HG03280 (cell line): ENCODE results near the gene NPEPPS.

ENCODE experiments used
- ATAC-seq: cut with Tn5 transposase; IDR thresholded peaks from one replicate; pipeline ENCODE4 v1.9.1; 2021; ENCODE audit warnings: mild to moderate bottlenecking, moderate library complexity; ENCODE audit not compliant: unreplicated experiment

Gene NPEPPS

GRCh38 chr17:47663912-47664623 lies 133.2 kb downstream of the NPEPPS start:
- ATAC-seq, result no peak

- no peak for ATAC-seq
Observed at GRCh38 chr17:47664624-47664941, 133.7 kb downstream of the NPEPPS start.

GRCh38 chr17:47665655-47666054 lies 134.7 kb downstream of the NPEPPS start:
- ATAC-seq, result no peak

GRCh38 chr17:47669081-47669480 lies 138.2 kb downstream of the NPEPPS start:
- no peak for ATAC-seq

DNA sequence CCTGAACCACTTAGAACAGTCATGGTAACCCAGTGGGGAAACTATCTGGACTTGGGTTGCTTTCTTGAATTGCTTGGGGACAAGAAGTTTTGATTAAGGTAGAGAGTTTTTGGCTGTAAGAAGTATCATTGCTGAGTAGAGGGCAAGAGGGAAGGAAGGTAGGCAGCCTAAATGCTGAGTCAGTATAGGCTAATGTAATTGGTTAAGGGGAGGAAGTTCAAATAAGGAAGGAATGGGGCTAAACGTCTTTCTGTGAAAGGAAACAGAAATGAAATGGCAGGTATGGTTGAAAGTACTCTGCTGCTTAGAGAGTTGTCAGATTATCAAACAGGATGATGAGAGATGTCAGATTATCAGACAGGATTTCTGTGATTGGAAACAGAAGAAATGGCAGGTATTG lies 139.2 kb downstream of the NPEPPS start:
- no peak for ATAC-seq
